Muscle layer of duodenum (tissue), 2 donors: ENCODE data around the gene CAB39.
"Not testable (repeated sequence)": the region's sequence is repeated elsewhere in the genome, so short reads cannot be mapped to it uniquely, and the experiment has no call there.

ENCODE experiments used
- H3K27ac ChIP-seq: one replicate; pipeline ENCODE4 v1.7.0; 2013; ENCODE audit warnings: mild to moderate bottlenecking, low read length
- H3K27me3 ChIP-seq: one replicate; pipeline ENCODE4 v1.7.0; 2013; ENCODE audit warnings: low read depth, mild to moderate bottlenecking, control low read depth, low read length
- H3K36me3 ChIP-seq, 2 donors: one replicate each; pipeline ENCODE4 v1.7.0; 2013; ENCODE audit warnings: low read length in 2 of 2, control low read depth in 1 of 2, mild to moderate bottlenecking in 1 of 2; ENCODE audit not compliant: insufficient read depth in 2 of 2, control insufficient read depth in 1 of 2
- H3K4me1 ChIP-seq, 2 donors: one replicate each; pipeline ENCODE4 v1.7.0; 2013; ENCODE audit warnings: low read length in 2 of 2, mild to moderate bottlenecking in 2 of 2, control low read depth in 1 of 2, moderate library complexity in 1 of 2; ENCODE audit not compliant: insufficient read depth in 2 of 2, control insufficient read depth in 1 of 2
- H3K4me3 ChIP-seq, 2 donors: one replicate each; pipeline ENCODE4 v1.7.0; 2013; ENCODE audit warnings: low read length in 2 of 2, low read depth in 1 of 2, mild to moderate bottlenecking in 1 of 2
- H3K9me3 ChIP-seq, 2 donors: one replicate each; pipeline ENCODE4 v1.7.0; 2013; ENCODE audit warnings: low read length in 2 of 2, control low read depth in 1 of 2, mild to moderate bottlenecking in 1 of 2; ENCODE audit not compliant: control insufficient read depth in 1 of 2
- donor health status: healthy.

The CAB39 gene

GRCh38 chr2:230715201-230715600 is 2.6 kb downstream of the CAB39 start:
- H3K36me3 ChIP-seq: peaks cover 0 to 5% of the 10 kb centered on the region in 2 donors
- no peaks in the 10 kb centered on the region for H3K9me3 ChIP-seq
- H3K4me1 ChIP-seq: peaks cover 17 to 40% of the 10 kb centered on the region in 2 donors
- peak overlapping the region; percentile 8 to 98 for H3K4me3 ChIP-seq
- H3K27me3 ChIP-seq: no peaks in the 10 kb centered on the region
- peak overlapping the region; percentile 76 for H3K27ac ChIP-seq

GRCh38 chr2:230716588-230716987 is 3.9 kb downstream of the CAB39 start:
- Histone ChIP-seq H3K36me3 (peaks cover 4 to 10% of the 10 kb centered on the region in 2 donors), H3K9me3 (no peaks in the 10 kb centered on the region), H3K4me1 (peaks cover 17 to 42% of the 10 kb centered on the region in 2 donors), H3K27ac (no peak overlapping the region), H3K4me3 (no peak overlapping the region), H3K27me3 (no peaks in the 10 kb centered on the region)

- H3K9me3 ChIP-seq: no peaks in the 10 kb centered on the region
- H3K4me3 ChIP-seq: no peak overlapping the region
- no peaks in the 10 kb centered on the region for H3K27me3 ChIP-seq
- H3K27ac ChIP-seq: no peak overlapping the region
- peaks cover 4 to 10% of the 10 kb centered on the region in 2 donors for H3K36me3 ChIP-seq
- peaks cover 17 to 48% of the 10 kb centered on the region in 2 donors for H3K4me1 ChIP-seq
Measured at GRCh38 chr2:230717600-230717999, 5.0 kb downstream of the CAB39 start.

DNA sequence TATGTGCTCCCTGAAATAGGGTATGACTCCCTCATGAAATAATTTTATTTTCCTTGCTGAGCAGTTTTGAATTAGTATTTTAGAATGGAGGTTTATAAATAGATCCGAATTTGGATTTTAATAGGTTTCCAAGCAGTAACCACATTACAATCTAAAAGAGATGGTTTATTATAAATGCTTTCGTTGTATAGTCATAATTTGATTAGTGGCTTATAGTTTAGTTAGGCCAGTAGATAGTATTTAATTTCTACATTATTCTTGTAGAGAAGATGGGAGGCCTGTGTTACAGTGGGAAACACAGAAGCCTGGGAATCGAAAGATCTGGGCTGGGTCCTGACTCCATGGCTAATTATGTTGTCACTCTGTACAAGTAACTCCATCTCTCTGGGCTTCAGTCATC is 6.7 kb downstream of the CAB39 start:
- Histone ChIP-seq H3K4me3 (no peak overlapping the region), H3K4me1 (peaks cover 13 to 52% of the 10 kb centered on the region in 2 donors), H3K27me3 (no peaks in the 10 kb centered on the region), H3K27ac (no peak overlapping the region), H3K36me3 (peaks cover 4 to 5% of the 10 kb centered on the region in 2 donors), H3K9me3 (no peaks in the 10 kb centered on the region)

DNA sequence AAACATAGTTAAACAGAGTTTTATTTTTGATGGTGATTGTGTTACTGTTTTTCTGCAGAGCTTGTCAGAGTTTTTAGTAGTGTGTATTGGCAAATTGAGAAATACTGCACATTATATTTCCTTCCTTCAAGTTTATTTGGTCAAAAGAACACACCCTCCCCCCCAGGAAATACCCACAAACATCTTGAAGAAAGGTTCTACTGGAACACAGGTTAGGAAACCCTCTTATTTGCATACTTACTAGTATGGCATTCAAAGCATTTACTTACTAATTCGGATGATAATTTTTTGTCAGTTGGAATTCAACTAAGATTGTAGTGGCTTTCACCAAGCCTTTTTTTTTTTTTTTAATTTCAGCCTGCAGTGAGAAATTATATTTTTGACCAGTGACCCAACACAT is 9.1 kb downstream of the CAB39 start:
- peaks cover 4 to 5% of the 10 kb centered on the region in 2 donors for H3K36me3 ChIP-seq
- peaks cover 13 to 32% of the 10 kb centered on the region in 2 donors for H3K4me1 ChIP-seq
- no peaks in the 10 kb centered on the region for H3K9me3 ChIP-seq
- no peak overlapping the region for H3K27ac ChIP-seq
- H3K27me3 ChIP-seq: no peaks in the 10 kb centered on the region
- no peak overlapping the region for H3K4me3 ChIP-seq

GRCh38 chr2:230722207-230722885 is 9.7 kb downstream of the CAB39 start:
- Histone ChIP-seq H3K4me3 (no peak overlapping the region), H3K27me3 (no peaks in the 10 kb centered on the region), H3K36me3 (peaks cover 4 to 5% of the 10 kb centered on the region in 2 donors), H3K4me1 (peaks cover 9 to 28% of the 10 kb centered on the region in 2 donors), H3K27ac (no peak overlapping the region), H3K9me3 (no peaks in the 10 kb centered on the region)

DNA sequence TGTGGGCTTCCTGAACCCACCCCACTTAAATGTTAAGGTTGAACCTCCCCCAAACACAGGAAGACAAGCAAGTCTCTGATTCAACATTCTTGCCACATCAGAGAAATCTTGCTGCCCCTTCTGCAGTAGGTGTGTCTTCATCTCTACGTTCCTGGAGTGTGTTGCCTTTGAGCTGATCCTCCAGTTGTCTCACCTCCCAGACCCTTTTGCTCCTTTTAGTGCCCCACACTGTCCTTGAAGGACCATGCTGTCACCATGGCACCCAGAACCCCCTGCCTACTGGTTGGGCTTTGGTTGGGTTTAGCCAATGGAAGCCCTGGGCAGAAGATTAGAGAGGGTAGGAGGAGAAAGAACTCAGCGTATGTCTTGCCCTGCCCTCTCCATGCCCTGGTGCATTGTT is 10.7 kb downstream of the CAB39 start:
- no peak overlapping the region for H3K27ac ChIP-seq
- H3K27me3 ChIP-seq: no peaks in the 10 kb centered on the region
- no peak overlapping the region for H3K4me3 ChIP-seq
- no peaks in the 10 kb centered on the region for H3K9me3 ChIP-seq
- H3K36me3 ChIP-seq: peaks cover 4 to 5% of the 10 kb centered on the region in 2 donors
- H3K4me1 ChIP-seq: peaks cover 8 to 18% of the 10 kb centered on the region in 2 donors

GRCh38 chr2:230724957-230725356 is 12.3 kb downstream of the CAB39 start:
- peaks cover 0 to 14% of the 10 kb centered on the region in 2 donors for H3K4me1 ChIP-seq
- H3K4me3 ChIP-seq, H3K27me3 ChIP-seq, H3K27ac ChIP-seq, H3K36me3 ChIP-seq, H3K9me3 ChIP-seq: not testable (repeated sequence)

DNA sequence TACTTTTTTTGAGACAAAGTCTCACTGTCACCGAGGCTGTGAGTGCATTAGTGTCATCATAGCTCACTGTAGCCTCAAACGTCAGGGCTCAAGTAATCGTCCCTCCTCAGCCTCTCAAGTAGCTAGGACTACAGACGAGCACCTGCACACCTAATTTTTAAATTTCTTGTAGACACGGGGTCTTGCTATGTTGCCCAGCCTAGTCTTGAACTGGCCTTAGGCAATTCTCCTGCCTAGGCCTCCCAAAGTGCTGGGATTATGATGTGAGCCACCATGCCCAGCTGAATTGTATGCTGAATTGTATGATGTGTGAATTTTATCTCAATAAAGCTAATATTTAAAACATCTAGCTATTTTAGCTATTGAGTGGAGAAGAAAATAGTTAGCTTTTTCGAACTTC is 18.9 kb downstream of the CAB39 start:
- no peak overlapping the region for H3K27ac ChIP-seq

DNA sequence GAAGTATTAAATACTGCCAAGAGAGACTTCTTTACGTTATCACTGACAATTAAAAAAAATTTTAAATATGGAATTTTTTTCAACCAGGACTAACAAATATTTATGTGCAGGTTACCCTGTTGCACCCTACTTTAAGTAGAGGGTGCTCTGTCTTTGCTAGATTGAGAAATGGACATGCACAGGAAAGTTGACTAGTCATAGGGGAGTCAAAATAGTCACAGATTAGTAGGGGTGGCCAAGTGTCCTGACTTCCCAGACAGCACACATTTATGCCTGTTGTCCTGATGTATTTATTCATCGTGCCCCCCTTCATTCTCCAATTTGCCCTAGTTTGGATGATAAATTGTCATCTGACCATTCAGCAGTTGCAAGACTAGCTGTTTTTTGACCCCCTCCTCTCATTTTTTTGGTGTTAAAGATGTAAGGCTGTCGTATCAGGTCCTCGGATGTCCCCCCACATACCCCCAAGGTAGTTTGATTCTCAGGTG is 20.3 kb downstream of the CAB39 start:
- Histone ChIP-seq H3K36me3 (no peaks in the 10 kb centered on the region), H3K27ac (no peak overlapping the region), H3K27me3 (no peaks in the 10 kb centered on the region), H3K9me3 (no peaks in the 10 kb centered on the region), H3K4me1 (peaks cover 25 to 30% of the 10 kb centered on the region in 2 donors), H3K4me3 (no peak overlapping the region)

More for the DNA sequence above, 18.9 kb downstream of the CAB39 start:
- Histone ChIP-seq H3K36me3 (no peaks in the 10 kb centered on the region), H3K4me3 (no peak overlapping the region), H3K27me3 (no peaks in the 10 kb centered on the region), H3K4me1 (peaks cover 13 to 18% of the 10 kb centered on the region in 2 donors), H3K9me3 (no peaks in the 10 kb centered on the region)

DNA sequence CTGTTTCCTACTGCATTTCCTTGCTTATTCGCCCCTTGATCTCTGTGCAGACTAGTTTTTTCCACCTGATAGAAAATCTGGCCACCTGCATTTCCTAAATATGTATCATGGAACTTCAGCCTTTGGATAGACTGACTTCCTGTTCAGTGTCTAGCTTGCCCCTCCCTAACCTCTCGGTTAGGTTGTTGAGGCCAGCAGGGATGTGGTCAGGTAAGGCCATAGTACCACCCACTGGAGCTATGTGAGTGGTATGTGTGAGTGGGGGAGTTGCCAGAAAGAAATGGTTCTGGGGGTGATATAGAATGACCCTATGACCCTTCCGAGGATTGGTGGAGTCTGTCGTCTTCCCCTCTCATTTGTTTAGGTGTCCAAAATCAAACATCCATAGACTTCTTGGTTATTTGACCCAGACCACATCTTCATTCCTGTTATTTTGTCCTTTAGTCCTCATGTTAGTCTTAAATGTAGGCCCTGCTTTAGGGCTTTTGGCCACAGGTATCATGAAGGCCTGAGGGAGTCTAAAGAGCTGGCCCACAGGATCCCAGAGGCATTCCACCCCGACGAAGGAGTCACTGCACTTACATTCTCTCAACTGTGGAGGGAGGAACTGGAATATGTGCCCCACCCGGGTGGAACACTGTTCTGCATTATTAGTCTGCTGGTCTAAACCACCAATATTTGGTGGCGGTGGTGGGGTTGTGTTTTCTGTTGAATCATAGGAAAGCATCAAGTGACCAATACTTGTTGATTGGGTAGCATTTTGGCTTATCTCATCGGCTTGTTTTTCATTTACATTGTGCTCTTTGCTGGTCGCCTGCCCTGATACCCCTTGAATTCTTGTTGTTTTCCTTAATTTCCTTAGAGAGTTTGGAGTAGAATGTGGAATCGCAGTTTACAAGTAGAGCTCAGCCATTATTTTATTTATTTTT is 21.9 kb downstream of the CAB39 start:
- Histone ChIP-seq H3K4me3 (no peak overlapping the region), H3K4me1 (peaks cover 29 to 36% of the 10 kb centered on the region in 2 donors), H3K27me3 (no peaks in the 10 kb centered on the region), H3K9me3 (no peaks in the 10 kb centered on the region), H3K36me3 (no peaks in the 10 kb centered on the region), H3K27ac (no peak overlapping the region)
